GM12878 (cell line): ENCODE data around the gene SLC6A7. TPM values are rescaled to one million over a fixed set of nuclear protein-coding genes. Genes with fewer than 3 reads are reported as not detected.

ENCODE experiments used
- ATAC-seq: fragments of 200-7000 bp; cut with Tn5 transposase; 3 replicates; pipeline ENCODE4 v1.9.1; 2020; ENCODE audit warnings: mild to moderate bottlenecking, moderate library complexity
- BruUV-seq: library from RNA; stranded (reverse); fragments of 400-500 nt; replicated peaks from 2 replicates; lab custom pipeline; 2021; lab: Mats Ljungman, UMichigan
- CTCF ChIA-PET: fragments of 300-600 bp; sonication (Branson Sonifier 250); formaldehyde crosslinking; extraction: SDS; loops from one replicate; lab custom pipeline; 2021; ENCODE audit warnings: inconsistent platforms; lab: Yijun Ruan, JAX
- POLR2A ChIA-PET: fragments of 350-600 bp; formaldehyde crosslinking; extraction: SDS; loops from one replicate; lab custom pipeline; 2021; ENCODE audit warnings: inconsistent platforms; lab: Charles Lee
- RAD21 ChIA-PET: fragments of 300-600 bp; sonication (Branson Sonifier 250); formaldehyde crosslinking; loops from one replicate; lab custom pipeline; 2023; ENCODE audit warnings: antibody characterized with exemption; ENCODE audit not compliant: unreplicated experiment; lab: Charles Lee
- SMC1A ChIA-PET: fragments of 300-600 bp; sonication (Branson Sonifier 250); formaldehyde crosslinking; loops from one replicate; lab custom pipeline; 2023; ENCODE audit not compliant: unreplicated experiment, uncharacterized antibody; lab: Charles Lee
- DNase-seq: peaks from one replicate; pipeline ENCODE4 v3.0.0-alpha.2; 2011; ENCODE audit warnings: low read depth, low spot score
- FAIRE-seq: peaks from 3 replicates; lab custom pipeline; 2011; peaks lifted over from hg19 to GRCh38; lab: Jason Lieb, UNC
- H2AFZ ChIP-seq: 2 replicates; pipeline ENCODE4 v1.6.0; 2011; ENCODE audit warnings: low read depth, low read length, control low read depth; ENCODE audit not compliant: control insufficient read depth
- H3K27ac ChIP-seq: 2 replicates; pipeline ENCODE4 v1.5.1; 2011; ENCODE audit warnings: control low read depth; ENCODE audit not compliant: control insufficient read depth, insufficient read depth
- H3K27me3 ChIP-seq, 2 experiments: replicated peaks in 1 of 2; 2 replicates each; pipeline versions ENCODE4 v1.6.0 to v1.6.1; 2011; ENCODE audit warnings: low read length in 1 of 2; ENCODE audit not compliant: control insufficient read depth in 2 of 2, insufficient read depth in 2 of 2
- H3K36me3 ChIP-seq, 2 experiments: 2 replicates each; pipeline ENCODE4 v1.5.1; 2011; ENCODE audit warnings: low read length in 1 of 2; ENCODE audit not compliant: control insufficient read depth in 2 of 2, insufficient read depth in 2 of 2
- H3K4me1 ChIP-seq: 2 replicates; pipeline ENCODE4 v1.6.1; 2011; ENCODE audit warnings: mild to moderate bottlenecking, low read length, moderate library complexity, mixed read lengths; ENCODE audit not compliant: control insufficient read depth, insufficient read depth
- H3K4me2 ChIP-seq: 2 replicates; pipeline ENCODE4 v1.6.0; 2011; ENCODE audit warnings: control low read depth; ENCODE audit not compliant: control insufficient read depth, insufficient read depth
- H3K4me3 ChIP-seq: fragments of 200-600 bp; sonication (generic); 2 replicates; pipeline ENCODE4 v1.5.1; 2016
- H3K79me2 ChIP-seq: 2 replicates; pipeline ENCODE4 v1.6.0; 2011; ENCODE audit warnings: low read length; ENCODE audit not compliant: control insufficient read depth, insufficient read depth
- H3K9ac ChIP-seq: 2 replicates; pipeline ENCODE4 v1.8.0; 2011; ENCODE audit warnings: low read length, control low read depth, mixed read lengths; ENCODE audit not compliant: control insufficient read depth, insufficient read depth
- H3K9me3 ChIP-seq: replicated peaks from 3 replicates; pipeline ENCODE4 v1.5.1; 2011; ENCODE audit warnings: mild to moderate bottlenecking, low read length; ENCODE audit not compliant: control insufficient read depth, insufficient read depth
- H4K20me1 ChIP-seq: 2 replicates; pipeline ENCODE4 v1.6.0; 2011; ENCODE audit not compliant: control insufficient read depth, insufficient read depth
- BCLAF1 ChIP-seq: fragments of 450-650 bp; IDR thresholded peaks from 2 replicates; pipeline ENCODE4 v1.6.1; 2017; ENCODE audit warnings: antibody characterized with exemption, mild to moderate bottlenecking, moderate library complexity
- NFYB ChIP-seq: IDR thresholded peaks from 2 replicates; pipeline ENCODE4 v1.6.1; 2011; ENCODE audit warnings: low read depth, mild to moderate bottlenecking, low read length, improper control_type of control experiment, moderate library complexity; ENCODE audit not compliant: insufficient read depth
- NKRF ChIP-seq: fragments of 450-650 bp; conservative IDR thresholded peaks from 2 replicates; pipeline ENCODE4 v1.6.1; 2017; ENCODE audit warnings: mild to moderate bottlenecking, moderate library complexity
- PRDM15 ChIP-seq: fragments of 450-650 bp; formaldehyde crosslinking; IDR thresholded peaks from 2 replicates; pipeline ENCODE4 v1.4.0; 2020; ENCODE audit warnings: mild to moderate bottlenecking, moderate library complexity
- RAD51 ChIP-seq: fragments of 450-650 bp; IDR thresholded peaks from 2 replicates; pipeline ENCODE4 v1.6.1; 2016; ENCODE audit warnings: moderate library complexity, mild to moderate bottlenecking, inconsistent platforms
- REST ChIP-seq: IDR thresholded peaks from 2 replicates; pipeline ENCODE4 v1.6.1; 2012; ENCODE audit warnings: mild to moderate bottlenecking, low read depth, low read length
- RFX5 ChIP-seq: IDR thresholded peaks from 2 replicates; pipeline ENCODE4 v1.6.1; 2011; ENCODE audit warnings: low read depth, low read length, improper control_type of control experiment
- RUNX3 ChIP-seq: IDR thresholded peaks from 2 replicates; pipeline ENCODE4 v1.6.1; 2012; ENCODE audit warnings: low read length, inconsistent platforms
- WGBS: methylation state at CpG from one replicate; pipeline ENCODE4 v1.1.6; 2016; ENCODE audit warnings: low lambda C conversion rate; ENCODE audit not compliant: insufficient replicate concordance, insufficient coverage; ENCODE audit errors: missing lambda C conversion rate; 5-methylcytosine and 5-hydroxymethylcytosine counted together
- in situ Hi-C: fragments of 300-500 bp; cut with MboI; formaldehyde crosslinking; loops from 9 replicates; pipeline ENCODE4 v1.14.3; 2018; ENCODE audit warnings: mixed read lengths
- intact Hi-C: fragments of 100-400 bp; cut with micrococcal nuclease; formaldehyde crosslinking; loops from one replicate; pipeline ENCODE4 v1.14.2; 2022; ENCODE audit not compliant: unreplicated experiment
- polyA plus RNA-seq, 11 experiments: library from polyadenylated mRNA; depleted of rRNA in 4 of 11; unstranded in 6 of 11; stranded (reverse) in 5 of 11; fragments of >200 nt; fragmentation: Nextera tagmentation in 4 of 11; fragmentation: Illumina TruSeq in 1 of 11; extraction: Ambion mirVana in 4 of 11; extraction: Trizol in 1 of 11; gene quantifications; 1 replicate in 1 of 11; 2 replicates in 10 of 11; pipeline versions ENCODE4 v1.2.1 to v1.2.3, GENCODE V29; 2011 to 2016; ENCODE audit warnings: inconsistent platforms in 2 of 11, missing spikeins in 2 of 11, low read depth in 1 of 11
- total RNA-seq, 4 experiments: library from RNA; depleted of rRNA in 3 of 4; stranded (reverse); fragments of >200 nt in 3 of 4; fragmentation: Illumina TruSeq in 1 of 4; extraction: Trizol in 1 of 4; gene quantifications; 2 replicates each; pipeline versions ENCODE4 v1.2.1 to v1.2.3, GENCODE V29; 2013 to 2021

SLC6A7 gene
- total and polyA plus RNA-seq, 10 of the 15 experiments (the other 5 are each of a cell fraction or from before 2014, with no cell fraction given) = 0.01 to 0.15 (median 0.06) TPM; not detected in 7

DNA sequence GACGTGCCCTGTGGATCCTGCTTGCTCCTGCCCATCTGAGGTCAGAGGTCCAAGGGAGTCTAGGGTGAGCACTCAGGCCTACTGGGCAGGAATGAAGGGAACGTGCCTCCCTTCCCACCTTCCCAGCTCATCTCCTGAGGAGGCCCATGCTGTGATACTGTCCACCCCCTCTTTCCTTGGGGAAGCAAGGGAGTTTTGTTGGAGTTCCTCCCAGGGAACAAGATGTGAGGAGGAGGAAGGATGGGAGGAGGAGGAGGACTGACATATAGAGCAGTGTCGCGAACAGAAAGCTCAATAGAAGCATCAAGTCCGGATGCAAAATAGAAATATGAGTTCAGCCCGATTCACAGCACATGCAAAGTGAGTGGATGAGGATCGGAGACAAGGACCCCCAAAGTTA is 41.0 kb downstream of the SLC6A7 start:
- WGBS = 31% methylated on average over 7 of the region's 7 CpGs
- CTCF ChIA-PET = interaction anchor here (1.3 to 2.3 kb wide), 2 partner anchors 13 to 120 kb away, joined by 3 to 6 read pairs; no protein-coding TSS in a partner anchor
- in situ Hi-C loops (no loop called here), intact Hi-C loops (no loop called here)
- FAIRE-seq (no peak), DNase-seq (no peak), ATAC-seq (no peak)
- Histone ChIP-seq H3K9ac (no peak overlapping the region), H3K27ac (no peak overlapping the region), H4K20me1 (no peaks in the 10 kb centered on the region), H3K79me2 (no peaks in the 10 kb centered on the region), H3K4me3 (no peak overlapping the region), H2AFZ (no peak overlapping the region), H3K36me3 (no peaks in the 10 kb centered on the region), H3K4me1 (no peaks in the 10 kb centered on the region), H3K9me3 (no peaks in the 10 kb centered on the region), H3K4me2 (no peak overlapping the region), H3K27me3 (no peaks in the 10 kb centered on the region; a peak in 1 of 4 replicates)
- POLR2A ChIA-PET = no interaction called here
- SMC1A ChIA-PET = interaction anchor here (1.2 kb wide), 1 partner anchor 207 kb away, joined by 3 read pairs; no protein-coding TSS in a partner anchor
- RAD21 ChIA-PET = no interaction called here
- BruUV-seq = no TSS peak
- no peak for TF ChIP-seq RFX5
- no peak for TF ChIP-seq NFYB
- TF ChIP-seq BCLAF1 = no peak
- TF ChIP-seq NKRF = no peak
- no peak for TF ChIP-seq RUNX3
- TF ChIP-seq REST = no peak
- no peak for TF ChIP-seq RAD51
- TF ChIP-seq PRDM15 (CRISPR knock-in tag) = no peak
